Neural crest cell (in vitro differentiated cells): Measurements from ENCODE around the gene NUPR1. TPM values are rescaled to one million over a fixed set of nuclear protein-coding genes. Genes with fewer than 3 reads are reported as not detected.

Experiments
- DNase-seq: peaks from one replicate; pipeline ENCODE4 v3.0.0; 2021; ENCODE audit warnings: low read depth, mixed read lengths, low spot score
- H3K27ac Mint-ChIP-seq: one replicate; pipeline ENCODE4 v1.8.0; 2021; ENCODE audit warnings: mild to moderate bottlenecking, mixed read lengths; ENCODE audit not compliant: unreplicated experiment
- H3K27me3 Mint-ChIP-seq: 2 replicates; pipeline ENCODE4 v1.8.0; 2021; ENCODE audit warnings: low read depth, mild to moderate bottlenecking, mixed read lengths
- H3K36me3 Mint-ChIP-seq: 2 replicates; pipeline ENCODE4 v1.8.0; 2021; ENCODE audit warnings: low read depth, mild to moderate bottlenecking, mixed read lengths
- H3K4me1 Mint-ChIP-seq: 2 replicates; pipeline ENCODE4 v1.8.0; 2021; ENCODE audit warnings: mixed read lengths
- H3K4me3 Mint-ChIP-seq: one replicate; pipeline ENCODE4 v1.8.0; 2021; ENCODE audit warnings: mild to moderate bottlenecking, mixed read lengths
- H3K9me3 Mint-ChIP-seq: 2 replicates; pipeline ENCODE4 v1.8.0; 2021; ENCODE audit warnings: mixed read lengths
- CTCF ChIP-seq: fragments of 200-600 bp; sonication (generic); conservative IDR thresholded peaks from 2 replicates; pipeline ENCODE4 v1.5.0; 2021; ENCODE audit warnings: antibody characterized with exemption, mild to moderate bottlenecking
- long read RNA-seq: library from polyadenylated mRNA; unstranded; transcript quantifications from one replicate; pipeline ENCODE4 v2.0.0, GENCODE V29; 2020
- total RNA-seq: library from RNA; stranded (reverse); gene quantifications from 2 replicates; pipeline ENCODE4 v1.2.1, GENCODE V29; 2021

The NUPR1 gene
- not detected in 2 replicates for total RNA-seq
- long read RNA-seq: 0 reads

- DNase-seq: no peak
- Mint-ChIP-seq H3K4me3 (no peak within 1 kb of the TSS), H3K27ac (peak within 1 kb of the TSS; percentile 87)
These were observed at the start of gene NUPR1 for GRCh38 chr16:28538733-28539596. Gene NUPR1, minus strand, starts transcription at chr16:28538974. Its CDS starts 67 bp downstream, at chr16:28538907.

DNA sequence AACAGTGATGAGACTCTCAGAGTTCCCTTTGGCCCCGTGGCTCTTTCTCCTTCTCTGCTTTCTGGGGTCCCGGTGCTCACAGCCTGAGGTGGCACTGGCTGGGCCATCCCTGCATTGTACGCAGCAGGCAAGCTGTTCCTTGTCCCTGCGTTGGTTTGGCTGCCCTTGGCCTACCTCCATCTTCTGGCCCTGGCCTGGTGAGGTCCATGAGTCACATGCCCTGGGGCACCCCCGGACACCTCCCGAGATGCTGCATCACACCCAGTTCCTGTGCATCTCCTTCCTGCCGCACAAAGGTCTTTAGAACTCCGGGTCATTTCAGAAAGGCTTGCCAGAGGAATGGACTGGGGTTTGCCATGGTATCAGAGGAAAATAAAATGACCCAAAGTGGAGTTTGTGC lies 48.6 kb upstream of the NUPR1 start:
- no peak for DNase-seq
- peaks cover 8% of the 10 kb centered on the region for H3K36me3 Mint-ChIP-seq
- H3K9me3 Mint-ChIP-seq: no peaks in the 10 kb centered on the region
- peak overlapping the region; percentile 58 for H3K27ac Mint-ChIP-seq
- H3K4me3 Mint-ChIP-seq: no peak overlapping the region
- no peaks in the 10 kb centered on the region for H3K27me3 Mint-ChIP-seq
- no peak for TF ChIP-seq CTCF
- no peaks in the 10 kb centered on the region for H3K4me1 Mint-ChIP-seq

More at GRCh38 chr16:28538733-28539596, at the start of gene NUPR1:
- Mint-ChIP-seq H3K4me1 (no peaks in the 10 kb centered on the region), H3K36me3 (no peaks in the 10 kb centered on the region), H3K27me3 (no peaks in the 10 kb centered on the region), H3K9me3 (no peaks in the 10 kb centered on the region)
- no peak for TF ChIP-seq CTCF

DNA sequence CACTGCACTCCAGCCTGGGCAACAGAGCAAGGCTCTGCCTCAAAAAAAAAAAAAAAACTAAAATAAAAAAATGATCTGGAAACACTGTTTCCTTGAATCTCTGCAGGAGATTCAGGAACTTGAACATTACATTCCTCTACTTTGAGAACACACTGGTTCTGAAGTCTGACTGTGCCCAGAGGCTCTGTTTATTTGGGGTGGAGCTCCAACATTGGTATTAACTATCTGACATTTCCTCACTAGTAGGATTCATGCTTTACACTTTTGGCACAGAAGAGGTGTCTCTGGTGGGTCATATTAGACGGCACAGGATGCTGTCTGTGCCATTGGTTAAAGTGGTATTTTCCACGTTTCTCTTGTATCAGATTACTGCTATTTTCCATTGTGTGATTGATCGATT lies 47.7 kb upstream of the NUPR1 start:
- H3K9me3 Mint-ChIP-seq: no peaks in the 10 kb centered on the region
- no peak for TF ChIP-seq CTCF
- no peak for DNase-seq
- H3K4me3 Mint-ChIP-seq: no peak overlapping the region
- no peaks in the 10 kb centered on the region for H3K4me1 Mint-ChIP-seq
- peaks cover 8% of the 10 kb centered on the region for H3K36me3 Mint-ChIP-seq
- no peaks in the 10 kb centered on the region for H3K27me3 Mint-ChIP-seq
- H3K27ac Mint-ChIP-seq: no peak overlapping the region

DNA sequence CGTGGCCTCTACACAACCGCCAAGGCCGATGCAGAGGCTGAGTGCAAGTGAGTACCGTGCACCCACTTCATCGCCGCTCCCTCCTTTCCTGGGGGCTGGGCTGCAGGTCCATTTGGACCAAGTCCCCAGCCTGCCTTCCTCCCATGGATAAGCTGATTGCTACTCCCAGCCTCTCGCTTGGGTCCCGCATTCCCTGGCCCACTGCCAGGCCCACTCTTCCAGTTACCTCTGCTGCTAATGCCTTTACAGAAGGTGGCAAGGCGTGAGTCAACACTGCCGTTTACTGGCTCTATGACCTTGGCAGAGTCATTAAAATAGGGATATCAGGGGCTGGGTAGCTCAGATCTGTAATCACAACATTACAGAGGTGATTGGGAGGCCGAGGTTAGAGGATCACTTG lies 46.9 kb upstream of the NUPR1 start:
- Mint-ChIP-seq H3K9me3 (no peaks in the 10 kb centered on the region), H3K27me3 (no peaks in the 10 kb centered on the region), H3K4me1 (no peaks in the 10 kb centered on the region), H3K27ac (no peak overlapping the region), H3K4me3 (no peak overlapping the region), H3K36me3 (peaks cover 8% of the 10 kb centered on the region)
- no peak for DNase-seq
- no peak for TF ChIP-seq CTCF

- no peaks in the 10 kb centered on the region for H3K4me1 Mint-ChIP-seq
- H3K27ac Mint-ChIP-seq: peak overlapping the region; percentile 82
- H3K36me3 Mint-ChIP-seq: peaks cover 4% of the 10 kb centered on the region
- H3K4me3 Mint-ChIP-seq: no peak overlapping the region
- H3K9me3 Mint-ChIP-seq: no peaks in the 10 kb centered on the region
- no peak for DNase-seq
- no peaks in the 10 kb centered on the region for H3K27me3 Mint-ChIP-seq
- TF ChIP-seq CTCF: no peak
These were observed 42.0 kb upstream of the NUPR1 start for GRCh38 chr16:28580726-28581315.
